ENCODE results near the gene HOXA11. TPM values are rescaled to one million over a fixed set of nuclear protein-coding genes. Genes with fewer than 3 reads are reported as not detected.

The HOXA11 gene
- total and polyA plus RNA-seq, 8 donors: 5.2 TPM; not detected in 7

DNA sequence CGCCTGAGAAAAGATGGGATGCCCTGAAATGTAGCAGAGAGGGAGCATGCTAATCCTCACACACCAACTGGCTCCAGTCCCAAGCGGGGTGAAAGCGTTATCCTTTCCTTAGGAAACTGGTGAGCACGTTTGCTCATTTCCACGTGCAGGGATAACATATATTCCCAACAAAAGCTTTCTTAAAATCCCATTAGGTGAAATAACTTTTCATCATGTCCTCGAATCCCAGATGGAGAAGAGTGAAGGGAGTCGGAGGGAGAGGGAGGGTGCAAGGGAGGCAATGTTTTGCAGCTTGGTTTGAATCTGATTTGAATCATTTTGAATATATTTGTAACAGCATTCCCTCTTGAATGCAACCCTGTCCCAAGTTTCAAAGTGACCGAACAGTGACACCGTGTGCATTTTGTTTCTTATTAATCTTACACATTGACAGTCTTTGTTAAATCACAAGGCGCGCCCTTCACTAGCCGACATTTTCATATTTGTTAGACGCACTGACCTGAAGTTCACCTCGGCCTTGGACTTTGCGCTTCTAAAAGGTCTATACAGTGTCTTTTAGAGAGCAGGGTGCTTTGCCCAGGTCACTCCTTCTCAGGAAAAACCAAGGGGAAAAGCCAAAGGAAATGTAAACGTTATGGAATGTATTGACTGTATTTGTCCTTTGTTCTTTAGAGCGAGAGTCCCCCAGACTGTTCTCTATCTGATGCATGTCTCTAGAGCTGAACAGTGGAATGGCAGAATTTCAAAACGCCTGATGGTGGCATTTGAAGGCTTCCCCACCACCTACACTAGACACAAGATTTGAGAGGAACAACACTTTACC, 51.4 kb downstream of the HOXA11 start:
- H3K9me3 ChIP-seq: no peaks in the 10 kb centered on the region
- H3K36me3 ChIP-seq: no peaks in the 10 kb centered on the region
- H3K4me3 ChIP-seq: no peak overlapping the region
- peak in 1 of 2 donors; percentile 64 for DNase-seq
- no peak for TF ChIP-seq EP300 (IDR thresholded peaks at IDR 0.05)
- TF ChIP-seq POLR2AphosphoS5 (IDR thresholded peaks at IDR 0.05): no peak
- no peak for TF ChIP-seq POLR2A (IDR thresholded peaks at IDR 0.05)
- TF ChIP-seq, protein P1, sequence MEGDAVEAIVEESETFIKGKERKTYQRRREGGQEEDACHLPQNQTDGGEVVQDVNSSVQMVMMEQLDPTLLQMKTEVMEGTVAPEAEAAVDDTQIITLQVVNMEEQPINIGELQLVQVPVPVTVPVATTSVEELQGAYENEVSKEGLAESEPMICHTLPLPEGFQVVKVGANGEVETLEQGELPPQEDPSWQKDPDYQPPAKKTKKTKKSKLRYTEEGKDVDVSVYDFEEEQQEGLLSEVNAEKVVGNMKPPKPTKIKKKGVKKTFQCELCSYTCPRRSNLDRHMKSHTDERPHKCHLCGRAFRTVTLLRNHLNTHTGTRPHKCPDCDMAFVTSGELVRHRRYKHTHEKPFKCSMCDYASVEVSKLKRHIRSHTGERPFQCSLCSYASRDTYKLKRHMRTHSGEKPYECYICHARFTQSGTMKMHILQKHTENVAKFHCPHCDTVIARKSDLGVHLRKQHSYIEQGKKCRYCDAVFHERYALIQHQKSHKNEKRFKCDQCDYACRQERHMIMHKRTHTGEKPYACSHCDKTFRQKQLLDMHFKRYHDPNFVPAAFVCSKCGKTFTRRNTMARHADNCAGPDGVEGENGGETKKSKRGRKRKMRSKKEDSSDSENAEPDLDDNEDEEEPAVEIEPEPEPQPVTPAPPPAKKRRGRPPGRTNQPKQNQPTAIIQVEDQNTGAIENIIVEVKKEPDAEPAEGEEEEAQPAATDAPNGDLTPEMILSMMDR (IDR thresholded peaks at IDR 0.05): no peak
- 36 to 58% (median 47%) methylated on average over 18 of the region's 18 CpGs for WGBS, 5 donors
- peaks cover 0 to 99% (median 56%) of the 10 kb centered on the region in 3 donors for H3K27me3 ChIP-seq
- intact Hi-C loops (cut with DNase I; ENCODE audit: low total_unique reads): no loop called here
- H3K4me1 ChIP-seq: peaks cover 0 to 82% (median 40%) of the 10 kb centered on the region in 4 donors
- H3K27ac ChIP-seq: peak overlapping the region in 4 of 5 donors; percentile 45 to 99 (median 95)

DNA sequence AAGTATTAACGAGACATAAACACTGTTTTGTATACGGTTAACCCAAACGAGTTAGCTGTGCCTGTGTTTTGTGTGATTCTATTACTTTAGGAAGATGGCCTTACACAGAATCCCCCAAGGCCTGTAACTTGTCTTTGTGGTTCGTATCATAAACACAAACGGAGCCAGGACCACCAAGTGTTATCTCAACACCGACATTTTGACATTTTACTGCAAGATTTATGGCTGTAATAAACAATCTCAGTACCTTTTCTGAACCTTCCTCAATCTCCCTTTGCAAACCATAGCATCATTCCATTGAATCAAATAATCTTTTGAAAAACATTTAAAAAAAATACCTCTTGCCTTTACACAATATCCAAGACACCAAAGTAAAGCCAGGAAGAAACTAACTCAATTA, 52.1 kb downstream of the HOXA11 start:
- H3K27me3 ChIP-seq: peaks cover 0 to 96% (median 62%) of the 10 kb centered on the region in 3 donors
- DNase-seq: no peak
- H3K9me3 ChIP-seq: no peaks in the 10 kb centered on the region
- WGBS, 5 donors: 41 to 68% (median 64%) methylated on average over 6 of the region's 6 CpGs
- peak overlapping the region in 4 of 5 donors; percentile 45 to 99 (median 95) for H3K27ac ChIP-seq
- peaks cover 0 to 82% (median 41%) of the 10 kb centered on the region in 4 donors for H3K4me1 ChIP-seq
- H3K4me3 ChIP-seq: no peak overlapping the region
- TF ChIP-seq POLR2AphosphoS5 (IDR thresholded peaks at IDR 0.05) (no peak), EP300 (IDR thresholded peaks at IDR 0.05) (no peak), POLR2A (IDR thresholded peaks at IDR 0.05) (no peak)
- TF ChIP-seq, protein P1 (IDR thresholded peaks at IDR 0.05): no peak
- H3K36me3 ChIP-seq: no peaks in the 10 kb centered on the region
- intact Hi-C loops (cut with DNase I; ENCODE audit: low total_unique reads): no loop called here

DNA sequence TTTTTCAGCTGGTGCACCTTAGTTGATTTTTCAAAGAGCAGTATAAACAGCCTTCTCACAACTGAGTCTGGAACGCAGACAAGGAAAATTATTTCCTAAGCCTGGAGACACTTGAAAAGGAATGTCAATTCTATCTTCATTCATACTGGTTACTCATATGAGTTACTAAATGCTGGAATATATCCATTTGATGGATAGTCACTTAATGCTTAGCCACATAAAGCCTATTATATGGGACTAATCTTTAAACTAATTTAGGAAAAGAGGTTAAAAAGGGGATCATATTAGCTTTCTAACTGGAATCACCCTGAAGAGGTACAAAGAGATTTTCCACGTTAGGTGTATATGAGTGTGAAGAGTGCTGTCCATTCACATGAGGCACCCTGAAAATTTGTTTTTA, 52.8 kb downstream of the HOXA11 start:
- DNase-seq: no peak
- no peaks in the 10 kb centered on the region for H3K9me3 ChIP-seq
- intact Hi-C loops (cut with DNase I; ENCODE audit: low total_unique reads): no loop called here
- H3K4me3 ChIP-seq: no peak overlapping the region
- WGBS, 5 donors: 69 to 85% (median 78%) methylated on average over 2 of the region's 2 CpGs
- H3K27ac ChIP-seq: peak overlapping the region in 4 of 5 donors; percentile 45 to 99 (median 96)
- peaks cover 0 to 95% (median 61%) of the 10 kb centered on the region in 3 donors for H3K27me3 ChIP-seq
- peaks cover 0 to 82% (median 43%) of the 10 kb centered on the region in 4 donors for H3K4me1 ChIP-seq
- TF ChIP-seq, protein P1 (IDR thresholded peaks at IDR 0.05): no peak
- TF ChIP-seq EP300 (IDR thresholded peaks at IDR 0.05) (no peak), POLR2AphosphoS5 (IDR thresholded peaks at IDR 0.05) (no peak), POLR2A (IDR thresholded peaks at IDR 0.05) (no peak)
- no peaks in the 10 kb centered on the region for H3K36me3 ChIP-seq

DNA sequence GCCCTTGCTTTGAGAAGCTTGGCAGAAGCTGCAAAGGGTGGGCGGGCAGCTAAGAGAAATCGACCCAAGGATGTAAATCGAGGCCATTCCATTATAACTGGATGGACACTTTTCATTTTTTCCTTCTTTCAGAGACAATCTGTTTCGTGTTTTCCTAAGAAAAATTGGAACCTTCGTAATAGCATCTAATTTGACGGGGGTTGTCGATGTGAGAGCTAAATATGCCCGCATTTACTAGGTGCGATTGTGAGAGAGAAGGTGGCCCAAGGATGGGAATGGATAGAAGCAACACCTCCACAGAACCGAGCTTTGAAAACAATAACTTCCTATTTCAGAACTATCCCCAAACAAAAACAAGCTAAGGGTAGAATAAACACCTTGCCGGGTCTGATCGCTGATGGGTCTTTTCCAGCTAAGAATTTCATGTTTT, 53.6 kb downstream of the HOXA11 start:
- Histone ChIP-seq H3K9me3 (no peaks in the 10 kb centered on the region), H3K4me3 (peak overlapping the region; percentile 58 to 70 (median 68)), H3K27me3 (peaks cover 0 to 95% (median 54%) of the 10 kb centered on the region in 3 donors), H3K4me1 (peaks cover 0 to 83% (median 41%) of the 10 kb centered on the region in 4 donors), H3K27ac (peak overlapping the region; percentile 81 to 99 (median 84)), H3K36me3 (no peaks in the 10 kb centered on the region)
- 44 to 55% (median 49%) methylated on average over 12 of the region's 12 CpGs for WGBS, 5 donors
- TF ChIP-seq, protein P1 (IDR thresholded peaks at IDR 0.05): no peak
- TF ChIP-seq POLR2A (IDR thresholded peaks at IDR 0.05) (no peak), EP300 (IDR thresholded peaks at IDR 0.05) (no peak)
- intact Hi-C loops (cut with DNase I; ENCODE audit: low total_unique reads): no loop called here
- no peak for DNase-seq

Small RNAs within 50 kb of the gene (small RNA-seq; reads per million reads assigned to genes)
- gene AC004080.5: 0 reads per million in 4 donors
- 0 reads per million in 4 donors for gene RF02140
- 0 reads per million in 4 donors for gene RF02141

Other genes with a start within 250 kb of the HOXA11 start
- gene HOXA1, start 89.2 kb downstream of the HOXA11 start, total RNA-seq: under 1 TPM in 1 of 5 donors, not detected in 4; 0.55 TPM
- gene HOXA1, start 89.2 kb downstream of the HOXA11 start, polyA plus RNA-seq: 1 to 10 TPM in 1 of 3 donors, under 1 TPM in 1, not detected in 1; 0.31 to 1.1 TPM
- 1 to 10 TPM in 3 of 5 donors, under 1 TPM in 1, not detected in 1; 0.89 to 2.3 (median 1.1) TPM for gene HOXA2, start 82.5 kb downstream of the HOXA11 start, total RNA-seq
- 1 to 10 TPM; 1.1 to 3.7 (median 1.2) TPM for gene HOXA2, start 82.5 kb downstream of the HOXA11 start, polyA plus RNA-seq
- 1 to 10 TPM in 3 of 5 donors, under 1 TPM in 2; 0.55 to 5.8 (median 2.2) TPM for gene HOXA4, start 54.5 kb downstream of the HOXA11 start, total RNA-seq
- 10 to 100 TPM in 1 of 3 donors, 1 to 10 TPM in 2; 4.4 to 17.0 (median 5.9) TPM for gene HOXA4, start 54.5 kb downstream of the HOXA11 start, polyA plus RNA-seq
- 10 to 100 TPM in 3 of 5 donors, 1 to 10 TPM in 2; 2.9 to 53.1 (median 18.2) TPM for gene HOXA5, start 41.6 kb downstream of the HOXA11 start, total RNA-seq
- gene HOXA5, start 41.6 kb downstream of the HOXA11 start, polyA plus RNA-seq: 10 to 100 TPM in 1 of 3 donors, 1 to 10 TPM in 2; 7.5 to 12.8 (median 7.8) TPM
- 10 to 100 TPM in 1 of 5 donors, 1 to 10 TPM in 1, not detected in 3; 3.7 to 12.7 TPM for gene HOXA6, start 37.5 kb downstream of the HOXA11 start, total RNA-seq
- gene HOXA6, start 37.5 kb downstream of the HOXA11 start, polyA plus RNA-seq: under 1 TPM in 1 of 3 donors, not detected in 2; 0.81 TPM
- 10 to 100 TPM in 1 of 5 donors, 1 to 10 TPM in 2, under 1 TPM in 2; 0.87 to 42.6 (median 5.2) TPM for gene HOXA3, start 32.6 kb downstream of the HOXA11 start, total RNA-seq
- 1 to 10 TPM; 2.8 to 5.2 (median 4.8) TPM for gene HOXA3, start 32.6 kb downstream of the HOXA11 start, polyA plus RNA-seq
- gene HOXA7, start 28.6 kb downstream of the HOXA11 start, total RNA-seq: 10 to 100 TPM in 1 of 5 donors, 1 to 10 TPM in 3, not detected in 1; 1.1 to 34.8 (median 3.3) TPM
- 1 to 10 TPM in 1 of 3 donors, under 1 TPM in 2; 0.98 to 7.9 (median 1.00) TPM for gene HOXA7, start 28.6 kb downstream of the HOXA11 start, polyA plus RNA-seq
- 10 to 100 TPM in 1 of 5 donors, not detected in 4; 68.1 TPM for gene HOXA9, start 19.7 kb downstream of the HOXA11 start, total RNA-seq
- gene HOXA9, start 19.7 kb downstream of the HOXA11 start, polyA plus RNA-seq: under 1 TPM in 1 of 3 donors, not detected in 2; 0.25 TPM
- 100 to 1,000 TPM in 1 of 5 donors, under 1 TPM in 1, not detected in 3; 0.92 to 337 TPM for gene HOXA10, start 10.9 kb downstream of the HOXA11 start, total RNA-seq
- under 1 TPM in 1 of 3 donors, not detected in 2; 0.18 TPM for gene HOXA10, start 10.9 kb downstream of the HOXA11 start, polyA plus RNA-seq
- 10 to 100 TPM in 1 of 5 donors, not detected in 4; 29.0 TPM for gene HOXA13, start 14.9 kb upstream of the HOXA11 start, total RNA-seq
- not detected for gene HOXA13, start 14.9 kb upstream of the HOXA11 start, polyA plus RNA-seq
- gene EVX1, start 57.6 kb upstream of the HOXA11 start, total RNA-seq: not detected
- not detected for gene EVX1, start 57.6 kb upstream of the HOXA11 start, polyA plus RNA-seq